Calu3 (cell line): Measurements from ENCODE around the gene FOXB2. TPM values are rescaled to one million over a fixed set of nuclear protein-coding genes. Genes with fewer than 3 reads are reported as not detected.

Source experiments
- BruUV-seq: library from RNA; stranded (reverse); fragments of 400-500 nt; replicated peaks from 2 replicates; lab custom pipeline; 2021; lab: Mats Ljungman, UMichigan
- CTCF ChIA-PET: fragments of 300-600 bp; sonication (Branson Sonifier 250); formaldehyde crosslinking; loops from one replicate; lab custom pipeline; 2022; ENCODE audit warnings: antibody characterized with exemption; lab: Charles Lee
- DNase-seq: peaks from one replicate; pipeline ENCODE4 v3.0.0; 2022
- H3K27ac Mint-ChIP-seq: one replicate; pipeline ENCODE4 v1.8.0; 2022; ENCODE audit warnings: mixed read lengths; ENCODE audit not compliant: unreplicated experiment
- H3K27me3 Mint-ChIP-seq: one replicate; pipeline ENCODE4 v1.8.0; 2022; ENCODE audit warnings: mixed read lengths; ENCODE audit not compliant: unreplicated experiment
- H3K36me3 Mint-ChIP-seq: one replicate; pipeline ENCODE4 v1.8.0; 2022; ENCODE audit warnings: mild to moderate bottlenecking, moderate library complexity, mixed read lengths; ENCODE audit not compliant: insufficient read depth, unreplicated experiment
- H3K4me1 Mint-ChIP-seq: one replicate; pipeline ENCODE4 v1.8.0; 2022; ENCODE audit warnings: mild to moderate bottlenecking, low read depth, mixed read lengths; ENCODE audit not compliant: unreplicated experiment
- H3K4me3 Mint-ChIP-seq: one replicate; pipeline ENCODE4 v1.8.0; 2022; ENCODE audit warnings: mild to moderate bottlenecking, low read depth, moderate library complexity, mixed read lengths; ENCODE audit not compliant: unreplicated experiment
- H3K9me3 Mint-ChIP-seq: one replicate; pipeline ENCODE4 v1.8.0; 2022; ENCODE audit warnings: low read depth, mixed read lengths; ENCODE audit not compliant: unreplicated experiment
- intact Hi-C: fragments of 100-400 bp; cut with micrococcal nuclease; formaldehyde crosslinking; loops from one replicate; pipeline ENCODE4 v1.10.0; 2022; ENCODE audit not compliant: unreplicated experiment
- total RNA-seq: library from RNA; stranded (reverse); gene quantifications from 2 replicates; pipeline ENCODE4 v1.2.3, GENCODE V29; 2022
- TF ChIP-seq, protein P1 (sequence below): fragments of 200-600 bp; IDR thresholded peaks from one replicate; pipeline ENCODE4 v1.8.0; 2022; ENCODE audit warnings: antibody characterized with exemption; ENCODE audit not compliant: unreplicated experiment

FOXB2 gene
- total RNA-seq, 1 experiment from 2014 or later, result not detected

DNA sequence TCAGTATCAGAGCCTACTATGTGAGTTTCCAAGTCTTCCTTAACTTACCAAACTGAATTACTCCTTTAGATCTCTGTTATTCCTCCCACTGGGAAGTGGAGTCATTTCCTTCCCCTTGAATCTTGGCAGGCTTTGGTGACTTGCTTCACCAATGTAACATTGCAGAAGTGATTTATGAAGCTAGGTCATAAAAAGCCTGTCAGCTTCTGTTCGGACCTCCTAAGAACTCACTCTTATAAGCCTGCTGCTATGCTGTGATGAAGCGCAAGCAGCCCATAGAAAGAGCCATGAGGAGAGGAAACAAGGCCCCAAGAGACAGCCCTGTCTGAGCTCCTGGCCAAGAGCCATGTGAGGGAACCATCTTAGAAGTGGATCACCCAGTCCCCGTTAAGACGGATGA is 14.2 kb upstream of the FOXB2 start:
- no TSS peak for BruUV-seq
- no peak for DNase-seq
- Mint-ChIP-seq H3K27ac (no peak overlapping the region), H3K4me1 (no peaks in the 10 kb centered on the region), H3K36me3 (no peaks in the 10 kb centered on the region), H3K4me3 (no peak overlapping the region), H3K9me3 (no peaks in the 10 kb centered on the region), H3K27me3 (peaks cover 17% of the 10 kb centered on the region)
- TF ChIP-seq, protein P1, sequence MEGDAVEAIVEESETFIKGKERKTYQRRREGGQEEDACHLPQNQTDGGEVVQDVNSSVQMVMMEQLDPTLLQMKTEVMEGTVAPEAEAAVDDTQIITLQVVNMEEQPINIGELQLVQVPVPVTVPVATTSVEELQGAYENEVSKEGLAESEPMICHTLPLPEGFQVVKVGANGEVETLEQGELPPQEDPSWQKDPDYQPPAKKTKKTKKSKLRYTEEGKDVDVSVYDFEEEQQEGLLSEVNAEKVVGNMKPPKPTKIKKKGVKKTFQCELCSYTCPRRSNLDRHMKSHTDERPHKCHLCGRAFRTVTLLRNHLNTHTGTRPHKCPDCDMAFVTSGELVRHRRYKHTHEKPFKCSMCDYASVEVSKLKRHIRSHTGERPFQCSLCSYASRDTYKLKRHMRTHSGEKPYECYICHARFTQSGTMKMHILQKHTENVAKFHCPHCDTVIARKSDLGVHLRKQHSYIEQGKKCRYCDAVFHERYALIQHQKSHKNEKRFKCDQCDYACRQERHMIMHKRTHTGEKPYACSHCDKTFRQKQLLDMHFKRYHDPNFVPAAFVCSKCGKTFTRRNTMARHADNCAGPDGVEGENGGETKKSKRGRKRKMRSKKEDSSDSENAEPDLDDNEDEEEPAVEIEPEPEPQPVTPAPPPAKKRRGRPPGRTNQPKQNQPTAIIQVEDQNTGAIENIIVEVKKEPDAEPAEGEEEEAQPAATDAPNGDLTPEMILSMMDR, result no peak
- CTCF ChIA-PET, result no interaction called here
- intact Hi-C loops, result no loop called here

DNA sequence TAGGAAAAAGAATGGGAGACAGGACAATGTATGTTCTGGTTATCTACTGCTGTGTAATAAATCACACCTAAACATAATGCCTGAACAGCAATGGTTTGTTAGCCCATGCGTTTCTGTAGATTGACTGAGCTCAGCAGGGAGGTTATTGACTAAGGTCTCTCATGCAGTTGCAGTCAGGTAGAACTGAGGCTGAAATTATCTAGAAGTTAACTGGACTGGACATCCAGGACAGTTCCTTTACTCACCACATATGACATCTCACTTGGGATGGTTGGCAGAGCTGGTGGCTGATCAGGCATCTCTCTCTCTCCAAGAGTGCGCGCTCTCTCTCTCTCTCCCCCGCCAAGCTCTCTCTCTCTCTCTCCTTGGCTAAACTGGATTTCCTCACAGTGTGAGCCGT is 8.9 kb upstream of the FOXB2 start:
- no peak overlapping the region for H3K27ac Mint-ChIP-seq
- CTCF ChIA-PET, result no interaction called here
- TF ChIP-seq, protein P1, result no peak
- H3K27me3 Mint-ChIP-seq, result peaks cover 40% of the 10 kb centered on the region
- H3K4me1 Mint-ChIP-seq, result no peaks in the 10 kb centered on the region
- no TSS peak for BruUV-seq
- no peak for DNase-seq
- H3K4me3 Mint-ChIP-seq, result no peak overlapping the region
- H3K9me3 Mint-ChIP-seq, result no peaks in the 10 kb centered on the region
- peaks cover 4% of the 10 kb centered on the region for H3K36me3 Mint-ChIP-seq
- intact Hi-C loops, result no loop called here

DNA sequence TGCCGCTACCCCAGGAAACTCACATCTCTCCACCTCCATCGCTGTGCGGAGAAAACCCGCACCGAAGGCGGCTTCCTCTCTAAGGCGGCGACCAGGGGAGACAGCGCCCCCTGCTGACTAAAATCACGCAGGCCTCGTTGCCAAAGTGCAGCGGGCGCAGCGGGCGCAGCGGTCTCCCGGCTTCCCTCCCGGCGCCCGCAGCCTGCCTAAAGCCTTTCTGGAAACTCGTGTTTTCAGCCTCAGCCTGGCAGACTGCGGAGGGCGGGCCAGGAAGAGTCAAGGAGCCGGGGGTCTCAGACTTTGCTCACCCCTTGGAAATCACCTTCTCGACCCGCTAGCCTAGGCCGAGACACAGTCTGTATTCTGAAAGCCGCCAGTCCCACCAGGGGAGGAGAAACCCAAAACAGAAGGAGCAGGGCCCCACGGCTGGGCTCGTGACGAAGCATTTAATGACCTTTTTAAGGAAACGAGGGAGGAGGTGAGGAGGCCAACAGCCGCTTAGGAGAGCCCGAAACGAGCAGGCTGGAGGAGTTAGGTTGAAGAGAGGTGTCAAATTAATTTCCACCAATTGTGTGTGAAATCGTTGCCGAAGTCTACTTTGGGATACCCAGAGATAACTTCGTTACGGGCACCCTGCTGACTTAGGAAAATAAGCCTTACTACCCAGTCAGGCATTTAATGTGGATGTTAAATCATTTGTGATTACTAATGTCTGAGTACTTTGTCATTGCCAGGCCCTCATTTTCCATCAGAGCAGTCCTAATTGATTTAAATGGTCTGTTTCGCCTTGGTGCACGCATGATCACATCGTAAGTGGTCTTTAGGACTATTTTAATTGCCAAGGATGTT is 7.3 kb upstream of the FOXB2 start:
- CTCF ChIA-PET, result no interaction called here
- H3K27ac Mint-ChIP-seq, result no peak overlapping the region
- no peaks in the 10 kb centered on the region for H3K4me1 Mint-ChIP-seq
- peaks cover 45% of the 10 kb centered on the region for H3K27me3 Mint-ChIP-seq
- no peaks in the 10 kb centered on the region for H3K9me3 Mint-ChIP-seq
- peak overlapping the region; percentile 63 for H3K4me3 Mint-ChIP-seq
- TF ChIP-seq, protein P1, result peak; percentile 75
- peak; percentile 73 for DNase-seq
- no TSS peak for BruUV-seq
- intact Hi-C loops, result no loop called here
- peaks cover 4% of the 10 kb centered on the region for H3K36me3 Mint-ChIP-seq

DNA sequence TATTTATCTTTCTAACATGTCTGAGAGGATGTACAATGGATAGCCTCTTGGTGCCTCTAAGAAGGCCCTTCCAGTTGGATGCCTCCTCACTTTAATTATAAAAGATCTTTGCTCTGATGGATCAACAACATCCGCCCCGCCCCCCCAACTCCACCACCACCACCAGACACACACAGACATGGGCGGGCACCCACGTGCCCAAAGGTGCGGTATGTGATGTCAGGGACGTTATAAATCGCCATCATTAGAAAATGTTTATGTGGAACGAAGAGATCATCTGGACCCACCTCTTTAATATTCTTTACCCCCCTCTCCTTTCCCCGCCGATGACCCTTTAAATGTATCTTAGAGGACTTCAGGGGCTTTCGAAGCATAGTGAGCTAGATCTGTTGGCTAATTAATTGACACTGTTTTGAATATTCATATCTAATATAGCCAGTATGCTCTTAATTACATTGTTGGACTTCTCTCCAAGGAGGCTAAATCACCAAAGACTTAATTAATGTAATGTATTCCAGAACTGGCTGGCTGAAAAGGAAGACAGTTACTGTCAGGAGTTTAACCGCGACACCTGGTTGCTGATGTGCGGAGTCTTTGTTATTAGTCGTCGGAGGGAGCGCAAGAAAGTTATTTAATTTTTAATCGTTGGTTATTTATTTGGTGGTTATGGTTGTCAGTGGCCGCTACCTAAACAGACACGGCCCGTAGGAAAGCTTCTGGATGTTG is 6.1 kb upstream of the FOXB2 start:
- H3K4me3 Mint-ChIP-seq, result no peak overlapping the region
- H3K27me3 Mint-ChIP-seq, result peaks cover 47% of the 10 kb centered on the region

More for the DNA sequence above, 6.1 kb upstream of the FOXB2 start:
- CTCF ChIA-PET, result no interaction called here
- no peak for DNase-seq
- no peak overlapping the region for H3K27ac Mint-ChIP-seq
- BruUV-seq, result no TSS peak
- H3K4me1 Mint-ChIP-seq, result peaks cover 7% of the 10 kb centered on the region
- H3K36me3 Mint-ChIP-seq, result peaks cover 4% of the 10 kb centered on the region
- intact Hi-C loops, result no loop called here
- TF ChIP-seq, protein P1, result no peak
- no peaks in the 10 kb centered on the region for H3K9me3 Mint-ChIP-seq
